Spleen (tissue), 7 donors: Measurements from ENCODE around the gene CRK.

Experiments
- CTCF ChIP-seq, 11 experiments: fragments of 200-600 bp in 7 of 11; fragments of 450-650 bp in 4 of 11; sonication (generic) in 4 of 11; IDR thresholded peaks in 8 of 11; conservative IDR thresholded peaks in 3 of 11; 1 replicate in 7 of 11; 2 replicates in 4 of 11; pipeline versions ENCODE4 v1.4.0 to v1.8.0; 2016 to 2021; ENCODE audit warnings: antibody characterized with exemption in 11 of 11, inconsistent platforms in 4 of 11, mild to moderate bottlenecking in 1 of 11
- POLR2AphosphoS5 ChIP-seq, 3 donors: sonication (generic); formaldehyde crosslinking; IDR thresholded peaks; one replicate each; pipeline ENCODE4 v1.5.1; 2017; ENCODE audit warnings: antibody characterized with exemption in 3 of 3
- donor health status: DM: no; HTN: no; CAD: no; lungs with moderate emphysema.
- donor health status: DM: no; HTN: no; CAD: no.
- donor health status: DM: no; HTN: no; CAD: no.

- TF ChIP-seq CTCF (IDR thresholded peaks at IDR 0.05 in 8 of 11, conservative IDR thresholded peaks at IDR 0.05 in 3 of 11) (no peak), POLR2AphosphoS5 (IDR thresholded peaks at IDR 0.05) (no peak)
Observed at GRCh38 chr17:1386265-1386664, 69.8 kb downstream of the CRK start.
